Measurements from ENCODE around the gene SLC25A44. TPM values are rescaled to one million over a fixed set of nuclear protein-coding genes. Genes with fewer than 3 reads are reported as not detected.

Gene SLC25A44
- polyA plus RNA-seq, 1 donor from 2014 or later = 13.7 TPM

GRCh38 chr1:156246781-156247459 is 53.0 kb downstream of the SLC25A44 start:
- TF ChIP-seq MXI1 (conservative IDR thresholded peaks at IDR 0.05; ENCODE audit: poor library complexity, severe bottlenecking) = no peak
- TF ChIP-seq, protein P1, sequence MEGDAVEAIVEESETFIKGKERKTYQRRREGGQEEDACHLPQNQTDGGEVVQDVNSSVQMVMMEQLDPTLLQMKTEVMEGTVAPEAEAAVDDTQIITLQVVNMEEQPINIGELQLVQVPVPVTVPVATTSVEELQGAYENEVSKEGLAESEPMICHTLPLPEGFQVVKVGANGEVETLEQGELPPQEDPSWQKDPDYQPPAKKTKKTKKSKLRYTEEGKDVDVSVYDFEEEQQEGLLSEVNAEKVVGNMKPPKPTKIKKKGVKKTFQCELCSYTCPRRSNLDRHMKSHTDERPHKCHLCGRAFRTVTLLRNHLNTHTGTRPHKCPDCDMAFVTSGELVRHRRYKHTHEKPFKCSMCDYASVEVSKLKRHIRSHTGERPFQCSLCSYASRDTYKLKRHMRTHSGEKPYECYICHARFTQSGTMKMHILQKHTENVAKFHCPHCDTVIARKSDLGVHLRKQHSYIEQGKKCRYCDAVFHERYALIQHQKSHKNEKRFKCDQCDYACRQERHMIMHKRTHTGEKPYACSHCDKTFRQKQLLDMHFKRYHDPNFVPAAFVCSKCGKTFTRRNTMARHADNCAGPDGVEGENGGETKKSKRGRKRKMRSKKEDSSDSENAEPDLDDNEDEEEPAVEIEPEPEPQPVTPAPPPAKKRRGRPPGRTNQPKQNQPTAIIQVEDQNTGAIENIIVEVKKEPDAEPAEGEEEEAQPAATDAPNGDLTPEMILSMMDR (IDR thresholded peaks at IDR 0.05; ENCODE audit: poor library complexity, severe bottlenecking) = no peak
- TF ChIP-seq EZH2 (IDR thresholded peaks at IDR 0.05; ENCODE audit: borderline replicate concordance, insufficient read depth, low read length, poor library complexity, severe bottlenecking) = no peak
- TF ChIP-seq RAD21 (conservative IDR thresholded peaks at IDR 0.05) = no peak
- no peak for TF ChIP-seq SMC3 (conservative IDR thresholded peaks at IDR 0.05; ENCODE audit: poor library complexity)
- no peak overlapping the region for H3K4me3 ChIP-seq (ENCODE audit: low read length)
- no peak overlapping the region for H3K4me2 ChIP-seq (ENCODE audit: low read length)
- H4K20me1 ChIP-seq (ENCODE audit: insufficient read depth) = no peaks in the 10 kb centered on the region
- no peak overlapping the region for H3K27ac ChIP-seq (ENCODE audit: low read length)
- H3K27me3 ChIP-seq (ENCODE audit: insufficient read depth, low read depth, low read length) = no peaks in the 10 kb centered on the region
- no peaks in the 10 kb centered on the region for H3F3A ChIP-seq (ENCODE audit: insufficient read depth, low read length, poor library complexity, severe bottlenecking)
- H3K9me3 ChIP-seq (ENCODE audit: low read length) = no peaks in the 10 kb centered on the region
- no peaks in the 10 kb centered on the region for H3K36me3 ChIP-seq (ENCODE audit: insufficient read depth, low read length)
- no peaks in the 10 kb centered on the region for H3K9me2 ChIP-seq (ENCODE audit: insufficient read depth, low read length)
- H2AFZ ChIP-seq (ENCODE audit: low read depth, low read length) = no peak overlapping the region
- no peaks in the 10 kb centered on the region for H3K79me2 ChIP-seq (replicated peaks; ENCODE audit: insufficient read depth, low read length)
- H3K9ac ChIP-seq (ENCODE audit: low read length) = no peak overlapping the region

- Histone ChIP-seq H3K27ac (ENCODE audit: low read length) (no peak within 1 kb of the TSS), H3K9me3 (ENCODE audit: low read length) (no peaks in the 10 kb centered on the region), H3K79me2 (replicated peaks; ENCODE audit: insufficient read depth, low read length) (no peaks in the 10 kb centered on the region), H3K4me2 (ENCODE audit: low read length) (no peak within 1 kb of the TSS), H3K9ac (ENCODE audit: low read length) (no peak within 1 kb of the TSS), H3F3A (ENCODE audit: insufficient read depth, low read length, poor library complexity, severe bottlenecking) (no peaks in the 10 kb centered on the region), H3K27me3 (ENCODE audit: insufficient read depth, low read depth, low read length) (no peaks in the 10 kb centered on the region), H2AFZ (ENCODE audit: low read depth, low read length) (no peak within 1 kb of the TSS), H3K4me3 (ENCODE audit: low read length) (no peak within 1 kb of the TSS), H3K9me2 (ENCODE audit: insufficient read depth, low read length) (no peaks in the 10 kb centered on the region), H4K20me1 (ENCODE audit: insufficient read depth) (no peaks in the 10 kb centered on the region), H3K36me3 (ENCODE audit: insufficient read depth, low read length) (no peaks in the 10 kb centered on the region)
- TF ChIP-seq EZH2 (IDR thresholded peaks at IDR 0.05; ENCODE audit: borderline replicate concordance, insufficient read depth, low read length, poor library complexity, severe bottlenecking) = no peak
- no peak for TF ChIP-seq POLR2AphosphoS5 (IDR thresholded peaks at IDR 0.05)
These were observed 53.8 kb downstream of the SLC25A44 start, which contains the start of gene PAQR6 for GRCh38 chr1:156247460-156248322. TSS of gene PAQR6 (minus strand) at chr1:156248056. CDS start at chr1:156246731, 1,325 bp downstream.

- Histone ChIP-seq H3K9me2 (ENCODE audit: insufficient read depth, low read length) (no peaks in the 10 kb centered on the region), H3K27me3 (ENCODE audit: insufficient read depth, low read depth, low read length) (no peaks in the 10 kb centered on the region), H4K20me1 (ENCODE audit: insufficient read depth) (no peaks in the 10 kb centered on the region), H2AFZ (ENCODE audit: low read depth, low read length) (no peak overlapping the region), H3K9ac (ENCODE audit: low read length) (no peak overlapping the region), H3K9me3 (ENCODE audit: low read length) (no peaks in the 10 kb centered on the region), H3K79me2 (replicated peaks; ENCODE audit: insufficient read depth, low read length) (no peaks in the 10 kb centered on the region), H3K4me3 (ENCODE audit: low read length) (no peak overlapping the region), H3F3A (ENCODE audit: insufficient read depth, low read length, poor library complexity, severe bottlenecking) (no peaks in the 10 kb centered on the region), H3K4me2 (ENCODE audit: low read length) (no peak overlapping the region), H3K27ac (ENCODE audit: low read length) (no peak overlapping the region), H3K36me3 (ENCODE audit: insufficient read depth, low read length) (no peaks in the 10 kb centered on the region)
- TF ChIP-seq EZH2 (IDR thresholded peaks at IDR 0.05; ENCODE audit: borderline replicate concordance, insufficient read depth, low read length, poor library complexity, severe bottlenecking) (no peak), MXI1 (conservative IDR thresholded peaks at IDR 0.05; ENCODE audit: poor library complexity, severe bottlenecking) (no peak), EP300 (conservative IDR thresholded peaks at IDR 0.05; ENCODE audit: poor library complexity, severe bottlenecking) (no peak), RAD21 (conservative IDR thresholded peaks at IDR 0.05) (no peak), REST (IDR thresholded peaks at IDR 0.05; ENCODE audit: borderline replicate concordance) (no peak), POLR2AphosphoS5 (IDR thresholded peaks at IDR 0.05) (no peak), TAF1 (IDR thresholded peaks at IDR 0.05; ENCODE audit: low read depth) (no peak), SMC3 (conservative IDR thresholded peaks at IDR 0.05; ENCODE audit: poor library complexity) (no peak)
- TF ChIP-seq, protein P1 (IDR thresholded peaks at IDR 0.05; ENCODE audit: poor library complexity, severe bottlenecking) = no peak
These were observed 54.4 kb downstream of the SLC25A44 start for GRCh38 chr1:156248323-156248683.
